IMR-90 (cell line): ENCODE measurements around the gene TARDBP. TPM values are rescaled to one million over a fixed set of nuclear protein-coding genes. Genes with fewer than 3 reads are reported as not detected.

ENCODE experiments used
- ATAC-seq: fragments of 200-7000 bp; cut with Tn5 transposase; 2 replicates; pipeline ENCODE4 v1.9.1; 2020; ENCODE audit warnings: low read depth, mild to moderate bottlenecking, moderate library complexity
- BruUV-seq: library from RNA; stranded (reverse); fragments of 400-500 nt; replicated peaks from 2 replicates; lab custom pipeline; 2021; lab: Mats Ljungman, UMichigan
- CTCF ChIA-PET: fragments of 300-600 bp; formaldehyde crosslinking; extraction: SDS; loops from one replicate; lab custom pipeline; 2021; ENCODE audit warnings: antibody characterized with exemption; lab: Yijun Ruan, JAX
- POLR2A ChIA-PET: fragments of 300-600 bp; sonication (Branson Sonifier 250); formaldehyde crosslinking; loops from one replicate; lab custom pipeline; 2022; ENCODE audit warnings: antibody characterized with exemption; ENCODE audit not compliant: unreplicated experiment; lab: Charles Lee
- DNase-seq: peaks from one replicate; pipeline ENCODE4 v3.0.0; 2013
- H2AFZ ChIP-seq: replicated peaks from 2 replicates; pipeline ENCODE3; 2013; ENCODE audit warnings: low read length, mild to moderate bottlenecking; ENCODE audit not compliant: poor library complexity
- H2AK5ac ChIP-seq: 2 replicates; pipeline ENCODE4 v1.6.1; 2013; ENCODE audit warnings: low read depth, low read length, inconsistent platforms
- H2AK9ac ChIP-seq: replicated peaks from 2 replicates; pipeline ENCODE3; 2013; ENCODE audit warnings: mild to moderate bottlenecking, low read depth, low read length, moderate library complexity; ENCODE audit not compliant: poor library complexity
- H2BK120ac ChIP-seq: 2 replicates; pipeline ENCODE4 v1.6.1; 2013; ENCODE audit warnings: low read depth, low read length, inconsistent platforms
- H2BK15ac ChIP-seq: 3 replicates; pipeline ENCODE4 v1.6.1; 2013; ENCODE audit warnings: low read depth, low read length, inconsistent platforms
- H2BK20ac ChIP-seq: 2 replicates; pipeline ENCODE4 v1.6.1; 2013; ENCODE audit warnings: low read depth, mild to moderate bottlenecking, inconsistent platforms, low read length, moderate library complexity
- H2BK5ac ChIP-seq: 2 replicates; pipeline ENCODE4 v1.6.1; 2013; ENCODE audit warnings: mild to moderate bottlenecking, low read depth, low read length, inconsistent platforms; ENCODE audit not compliant: poor library complexity, severe bottlenecking
- H3K14ac ChIP-seq: replicated peaks from 2 replicates; pipeline ENCODE4 v1.6.1; 2013; ENCODE audit warnings: low read depth, low read length, inconsistent platforms
- H3K18ac ChIP-seq: 2 replicates; pipeline ENCODE4 v1.6.1; 2013; ENCODE audit warnings: low read depth, low read length, control low read depth
- H3K23ac ChIP-seq: 2 replicates; pipeline ENCODE4 v1.6.1; 2013; ENCODE audit warnings: low read depth, low read length, inconsistent platforms
- H3K27ac ChIP-seq: 2 replicates; pipeline ENCODE4 v1.5.1; 2013; ENCODE audit warnings: mild to moderate bottlenecking, control low read depth, low read length; ENCODE audit not compliant: insufficient read depth
- H3K27me3 ChIP-seq: 2 replicates; pipeline ENCODE4 v1.6.1; 2013; ENCODE audit warnings: low read length; ENCODE audit not compliant: control insufficient read depth, insufficient read depth
- H3K36me3 ChIP-seq: 2 replicates; pipeline ENCODE4 v1.6.1; 2013; ENCODE audit warnings: low read length, mixed read lengths; ENCODE audit not compliant: control insufficient read depth, insufficient read depth
- H3K4ac ChIP-seq: 2 replicates; pipeline ENCODE4 v1.6.1; 2013; ENCODE audit warnings: low read depth, low read length, inconsistent platforms
- H3K4me1 ChIP-seq: 2 replicates; pipeline ENCODE4 v1.6.1; 2013; ENCODE audit warnings: low read length, mixed read lengths; ENCODE audit not compliant: control insufficient read depth, insufficient read depth
- H3K4me2 ChIP-seq: 2 replicates; pipeline ENCODE4 v1.6.1; 2013; ENCODE audit warnings: low read depth, mild to moderate bottlenecking, control low read depth, low read length, moderate library complexity
- H3K4me3 ChIP-seq: 2 replicates; pipeline ENCODE4 v1.5.1; 2013; ENCODE audit warnings: low read depth, mild to moderate bottlenecking, control low read depth, low read length, moderate library complexity; ENCODE audit not compliant: insufficient read depth
- H3K56ac ChIP-seq: 2 replicates; pipeline ENCODE4 v1.6.1; 2013; ENCODE audit warnings: low read length, inconsistent platforms; ENCODE audit not compliant: insufficient read depth; ENCODE audit errors: extremely low read depth
- H3K79me1 ChIP-seq, 2 experiments: 2 replicates each; pipeline ENCODE4 v1.6.1; 2013; ENCODE audit warnings: low read length in 2 of 2, inconsistent platforms in 1 of 2, low read depth in 1 of 2
- H3K9ac ChIP-seq: 2 replicates; pipeline ENCODE4 v1.6.1; 2013; ENCODE audit warnings: low read depth, low read length, control low read depth
- H3K9me1 ChIP-seq: 2 replicates; pipeline ENCODE4 v1.6.1; 2013; ENCODE audit warnings: low read length, inconsistent platforms; ENCODE audit not compliant: insufficient read depth
- H3K9me3 ChIP-seq: 2 replicates; pipeline ENCODE4 v1.6.1; 2013; ENCODE audit warnings: low read length; ENCODE audit not compliant: control insufficient read depth, insufficient read depth
- H4K20me1 ChIP-seq: 2 replicates; pipeline ENCODE4 v1.6.1; 2013; ENCODE audit warnings: low read length, inconsistent platforms; ENCODE audit not compliant: insufficient read depth
- H4K5ac ChIP-seq: 2 replicates; pipeline ENCODE4 v1.6.1; 2013; ENCODE audit warnings: mild to moderate bottlenecking, low read depth, low read length, control low read depth
- H4K8ac ChIP-seq, 2 experiments: 2 replicates each; pipeline ENCODE4 v1.6.1; 2013; ENCODE audit warnings: low read depth in 2 of 2, low read length in 2 of 2, control low read depth in 1 of 2, inconsistent platforms in 1 of 2
- H4K91ac ChIP-seq: 2 replicates; pipeline ENCODE4 v1.6.1; 2013; ENCODE audit warnings: low read depth, low read length, inconsistent platforms; ENCODE audit not compliant: insufficient read depth
- FOS ChIP-seq: fragments of 150-350 bp; IDR thresholded peaks from 2 replicates; pipeline ENCODE4 v1.6.1; 2016; ENCODE audit warnings: low read depth, low read length
- MXI1 ChIP-seq: IDR thresholded peaks from 2 replicates; pipeline ENCODE4 v1.6.1; 2012; ENCODE audit warnings: low read depth, mild to moderate bottlenecking, low read length, moderate library complexity, borderline replicate concordance
- WGBS, 2 experiments: methylation state at CpG; one replicate each; pipeline versions ENCODE4 v1.1.5 to v1.1.7; 2013; ENCODE audit warnings: missing lambda C conversion rate in 2 of 2; ENCODE audit not compliant: insufficient read length in 1 of 2; ENCODE audit errors: extremely low coverage in 2 of 2; 5-methylcytosine and 5-hydroxymethylcytosine counted together
- dilution Hi-C: fragments of 300-500 bp; cut with HindIII; formaldehyde crosslinking; loops from one replicate; pipeline ENCODE4 v1.14.3; 2018; ENCODE audit warnings: low sequenced_read_pairs; ENCODE audit not compliant: unreplicated experiment
- in situ Hi-C: fragments of 300-500 bp; cut with MboI; formaldehyde crosslinking; loops from 3 replicates; pipeline ENCODE4 v1.14.3; 2019; ENCODE audit warnings: low sequenced_read_pairs, inconsistent platforms, mixed read lengths
- intact Hi-C: fragments of 100-400 bp; cut with micrococcal nuclease; formaldehyde crosslinking; loops from 2 replicates; pipeline ENCODE4 v1.10.0; 2022
- polyA plus RNA-seq, 3 experiments: library from polyadenylated mRNA; depleted of rRNA; stranded (reverse); fragments of >200 nt; gene quantifications; 2 replicates each; pipeline ENCODE4 v1.2.3, GENCODE V29; 2012; ENCODE audit warnings: low replicate concordance in 1 of 3
- total RNA-seq: library from RNA; depleted of rRNA; stranded (reverse); fragments of >200 nt; gene quantifications from 2 replicates; pipeline ENCODE4 v1.2.3, GENCODE V29; 2012

The TARDBP gene
- total and polyA plus RNA-seq, 2 of the 4 experiments (the other 2 are of a cell fraction): 36.7 to 161 TPM

DNA sequence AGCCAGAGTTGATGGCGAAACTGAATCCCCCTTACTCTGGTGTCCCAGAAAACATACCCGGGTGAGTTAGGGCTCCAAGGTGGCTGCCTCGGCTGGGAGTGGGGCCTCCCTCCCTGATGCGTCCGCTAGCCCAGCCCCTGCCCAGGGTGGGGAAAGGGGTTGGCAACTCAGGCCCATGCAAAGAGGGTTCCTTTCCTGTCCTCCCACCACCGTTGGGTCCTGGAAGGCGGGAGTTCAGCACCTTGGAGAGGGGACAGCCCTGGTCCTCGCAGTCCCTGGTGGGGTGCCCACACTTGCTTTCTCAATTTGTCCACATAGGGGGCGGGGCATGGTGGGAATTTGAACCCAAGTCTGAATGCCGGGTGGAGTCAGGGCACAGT, 41.3 kb downstream of the TARDBP start:
- H2AK9ac ChIP-seq: no peak overlapping the region
- peaks cover 15% of the 10 kb centered on the region for H3K36me3 ChIP-seq
- TF ChIP-seq FOS (no peak), MXI1 (peak; percentile 67; the same call in 1 of the 2 replicates)
- dilution Hi-C loops (no loop called here), intact Hi-C loops (no loop called here), in situ Hi-C loops (no loop called here)
- no peak overlapping the region for H4K8ac ChIP-seq
- 72% methylated on average over 4 of the region's 10 CpGs; no CpG with 5 or more reads in 1 of the 2 experiments for WGBS, 2 experiments
- ChIA-PET CTCF (no interaction called here), POLR2A (no interaction called here)
- H2BK15ac ChIP-seq: no peak overlapping the region
- peaks cover 3% of the 10 kb centered on the region; the same call in 1 of the 2 replicates for H3K4me1 ChIP-seq
- DNase-seq (peak; percentile 25), ATAC-seq (peak; percentile 54)
- peaks cover 24% of the 10 kb centered on the region for H4K20me1 ChIP-seq
- H2AK5ac ChIP-seq: no peak overlapping the region
- no peaks in the 10 kb centered on the region for H3K27me3 ChIP-seq
- no peak overlapping the region for H3K56ac ChIP-seq
- H4K91ac ChIP-seq: no peak overlapping the region
- H3K9ac ChIP-seq: no peak overlapping the region
- H3K9me3 ChIP-seq: no peaks in the 10 kb centered on the region
- no peak overlapping the region for H2BK20ac ChIP-seq
- H3K4me3 ChIP-seq: no peak overlapping the region
- H3K18ac ChIP-seq: no peak overlapping the region
- no peak overlapping the region for H2BK120ac ChIP-seq
- no peak overlapping the region for H3K23ac ChIP-seq
- H4K5ac ChIP-seq: no peak overlapping the region
- no peak overlapping the region for H3K4me2 ChIP-seq
- no peak overlapping the region for H3K4ac ChIP-seq
- peak overlapping the region; percentile 56 for H2AFZ ChIP-seq
- BruUV-seq: no TSS peak
- peaks cover 3 to 21% of the 10 kb centered on the region in 2 experiments; a peak in 3 of 4 replicates for H3K79me1 ChIP-seq
- H3K9me1 ChIP-seq: 0 out of 2 replicates have a peak, but pooled peaks cover 3% of the 10 kb centered on the region
- no peak overlapping the region for H3K27ac ChIP-seq
- no peak overlapping the region for H3K14ac ChIP-seq
- H2BK5ac ChIP-seq: no peak overlapping the region
